Measurements from ENCODE around the gene SCRN1.

Gene SCRN1

GRCh38 chr7:29877196-29877595, 112.4 kb downstream of the SCRN1 start:
- Mint-ChIP-seq H3K4me3 (no peak overlapping the region), H3K27me3 (peaks cover 14 to 18% of the 10 kb centered on the region in 2 donors), H3K4me1 (peaks cover 3 to 6% of the 10 kb centered on the region in 2 donors), H3K36me3 (no peaks in the 10 kb centered on the region), H3K9me3 (no peaks in the 10 kb centered on the region), H3K27ac (no peak overlapping the region)
- DNase-seq: no peak
- ATAC-seq (replicated peaks): no peak

- Mint-ChIP-seq H3K4me1 (peaks cover 3 to 6% of the 10 kb centered on the region in 2 donors), H3K27ac (no peak overlapping the region), H3K4me3 (no peak overlapping the region), H3K9me3 (no peaks in the 10 kb centered on the region), H3K36me3 (no peaks in the 10 kb centered on the region), H3K27me3 (peaks cover 14 to 18% of the 10 kb centered on the region in 2 donors)
- ATAC-seq (replicated peaks) (no peak), DNase-seq (no peak)
These were observed 113.9 kb downstream of the SCRN1 start for GRCh38 chr7:29875741-29876140.

- Mint-ChIP-seq H3K9me3 (no peaks in the 10 kb centered on the region), H3K4me1 (peaks cover 3 to 6% of the 10 kb centered on the region in 2 donors), H3K4me3 (no peak overlapping the region), H3K27me3 (peaks cover 17 to 19% of the 10 kb centered on the region in 2 donors), H3K27ac (no peak overlapping the region), H3K36me3 (no peaks in the 10 kb centered on the region)
- ATAC-seq (replicated peaks) (no peak), DNase-seq (no peak)
These were observed 115.8 kb downstream of the SCRN1 start for GRCh38 chr7:29873644-29874294.

- no peaks in the 10 kb centered on the region for H3K36me3 Mint-ChIP-seq
- H3K27me3 Mint-ChIP-seq: peaks cover 6 to 15% of the 10 kb centered on the region in 2 donors
- DNase-seq: no peak
- no peak for ATAC-seq (replicated peaks)
- no peak overlapping the region for H3K27ac Mint-ChIP-seq
- no peaks in the 10 kb centered on the region for H3K9me3 Mint-ChIP-seq
- H3K4me3 Mint-ChIP-seq: no peak overlapping the region
- no peaks in the 10 kb centered on the region for H3K4me1 Mint-ChIP-seq
These were observed 117.7 kb downstream of the SCRN1 start for GRCh38 chr7:29871787-29872398.

Data from stimulated activated naive B cell treated with anti-CD40 and anti-IgM and Interleukin-4, amounts not matched to agents 10 μg/mL and 1 μg/mL and 100 μg/mL, for 72 hours (primary cell).